Activated CD4-positive, alpha-beta memory T cell treated with anti-CD3 and anti-CD28 coated beads for 36 hours (primary cell): ENCODE measurements around the gene EMC9. TPM values are rescaled to one million over a fixed set of nuclear protein-coding genes. Genes with fewer than 3 reads are reported as not detected.

Source experiments
- CTCF ChIA-PET: fragments of 350-600 bp; sonication (Branson Sonifier 250); formaldehyde crosslinking; loops from one replicate; lab custom pipeline; 2021; ENCODE audit warnings: antibody characterized with exemption, inconsistent platforms; lab: Charles Lee
- POLR2A ChIA-PET: fragments of 350-600 bp; sonication (Branson Sonifier 250); formaldehyde crosslinking; loops from one replicate; lab custom pipeline; 2021; ENCODE audit warnings: antibody characterized with exemption; lab: Charles Lee
- DNase-seq: peaks from one replicate; pipeline ENCODE4 v3.0.0-alpha.2; 2020
- H3K27ac Mint-ChIP-seq: one replicate; pipeline ENCODE4 v1.8.0; 2021; ENCODE audit warnings: mixed read lengths
- H3K27me3 Mint-ChIP-seq: one replicate; pipeline ENCODE4 v1.8.0; 2021; ENCODE audit warnings: mixed read lengths
- H3K36me3 Mint-ChIP-seq: one replicate; pipeline ENCODE4 v1.8.0; 2021; ENCODE audit warnings: mixed read lengths
- H3K4me1 Mint-ChIP-seq: one replicate; pipeline ENCODE4 v1.8.0; 2021; ENCODE audit warnings: low read depth, mixed read lengths
- H3K4me3 Mint-ChIP-seq: one replicate; pipeline ENCODE4 v1.8.0; 2021; ENCODE audit warnings: mild to moderate bottlenecking, mixed read lengths
- H3K9me3 Mint-ChIP-seq: one replicate; pipeline ENCODE4 v1.8.0; 2021; ENCODE audit warnings: mixed read lengths
- intact Hi-C: fragments of 100-400 bp; cut with micrococcal nuclease; formaldehyde crosslinking; loops from one replicate; pipeline ENCODE4 v1.15.1; 2023
- total RNA-seq, 2 experiments: library from RNA; stranded (reverse); gene quantifications; one replicate each; pipeline ENCODE4 v1.2.3, GENCODE V29; 2021

The EMC9 gene
- total RNA-seq, 2 experiments from 2014 or later, result 40.0 to 40.9 TPM

DNA sequence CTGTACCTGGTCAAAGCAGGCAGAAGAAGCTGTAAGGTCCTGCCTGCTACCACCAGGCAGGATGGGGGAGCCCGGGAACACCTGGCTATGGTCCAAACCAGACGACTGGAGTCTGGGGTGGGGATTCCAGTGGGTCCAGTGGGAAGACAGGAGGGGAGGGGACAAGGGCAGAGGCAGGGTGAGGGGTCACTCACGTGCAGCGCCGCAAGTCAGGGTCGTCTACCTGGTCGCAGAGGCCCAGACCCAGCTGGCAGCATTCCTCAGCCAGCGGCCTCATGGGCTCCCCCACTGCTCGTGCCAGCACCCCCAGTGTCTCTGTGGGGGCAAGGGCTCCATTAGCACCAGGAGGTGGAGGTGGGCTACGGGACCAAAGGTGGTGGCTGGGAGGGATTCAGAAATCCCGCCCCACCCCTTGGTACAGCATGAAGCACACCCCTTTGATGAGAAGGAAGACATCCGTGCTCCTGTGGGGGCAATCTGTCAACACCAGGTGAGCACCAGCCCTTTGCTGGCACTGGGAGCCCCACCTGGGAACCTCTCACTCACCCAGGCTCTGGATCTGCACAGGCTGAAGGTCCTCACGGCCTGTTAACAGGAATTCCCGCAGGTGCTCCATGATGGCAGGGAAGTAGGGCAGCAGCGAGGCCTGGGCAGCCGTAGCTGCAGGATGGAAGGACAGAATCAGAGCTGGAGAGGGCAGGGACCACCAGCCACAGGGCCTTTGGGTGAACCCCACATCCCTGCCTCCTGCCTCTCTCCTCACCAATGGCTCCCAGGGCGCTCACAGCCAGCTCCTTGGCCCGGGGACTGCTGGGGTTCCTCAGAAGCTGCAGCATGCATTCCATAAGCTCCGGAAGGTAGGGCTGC lies 42.9 kb upstream of the EMC9 start:
- no peak for DNase-seq
- CTCF ChIA-PET, result interaction anchor here (2.2 kb wide), 1 partner anchor 23 kb away, joined by 13 read pairs; the partner anchor contains the start of gene IRF9
- no peak overlapping the region for H3K4me3 Mint-ChIP-seq
- H3K27me3 Mint-ChIP-seq, result no peaks in the 10 kb centered on the region
- intact Hi-C loops, result no loop called here
- POLR2A ChIA-PET, result interaction anchor here (1.0 to 1.3 kb wide), 2 partner anchors 15 to 22 kb away, joined by 3 read pairs; no protein-coding TSS in a partner anchor
- peaks cover 19% of the 10 kb centered on the region for H3K4me1 Mint-ChIP-seq
- no peak overlapping the region for H3K27ac Mint-ChIP-seq
- no peaks in the 10 kb centered on the region for H3K9me3 Mint-ChIP-seq
- H3K36me3 Mint-ChIP-seq, result peaks cover 35% of the 10 kb centered on the region

DNA sequence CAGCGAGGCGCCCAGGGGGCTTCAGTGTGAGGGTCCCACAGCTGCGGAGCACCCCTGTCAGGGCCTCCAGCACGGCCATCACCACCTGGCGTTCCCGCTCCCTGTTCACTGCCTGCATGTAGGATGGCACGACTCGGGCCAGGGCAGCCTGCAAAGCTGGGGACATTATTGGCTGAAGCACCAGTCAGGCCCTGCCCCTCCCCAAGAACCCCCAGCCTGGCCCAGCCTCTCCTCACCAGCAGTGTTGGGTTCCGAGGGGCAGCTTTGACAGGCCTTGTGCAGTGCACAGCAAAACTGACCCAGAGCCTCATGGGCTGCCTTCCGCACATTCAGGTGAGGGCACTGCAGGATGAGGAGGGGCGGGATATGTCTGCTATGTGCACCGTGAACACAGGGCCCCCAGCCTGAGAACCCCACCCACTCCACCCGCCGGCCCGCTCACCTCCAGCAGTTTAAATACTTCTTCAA lies 41.7 kb upstream of the EMC9 start:
- POLR2A ChIA-PET, result interaction anchor here (0.6 to 1.5 kb wide), 3 partner anchors 18 to 33 kb away, joined by 3 to 5 read pairs (median 3); partner anchors contain the start of gene MDP1
- H3K4me3 Mint-ChIP-seq, result no peak overlapping the region
- peaks cover 15% of the 10 kb centered on the region for H3K4me1 Mint-ChIP-seq
- H3K36me3 Mint-ChIP-seq, result peaks cover 40% of the 10 kb centered on the region
- no peaks in the 10 kb centered on the region for H3K27me3 Mint-ChIP-seq
- H3K9me3 Mint-ChIP-seq, result no peaks in the 10 kb centered on the region
- CTCF ChIA-PET, result no interaction called here
- H3K27ac Mint-ChIP-seq, result no peak overlapping the region
- no peak for DNase-seq
- intact Hi-C loops, result no loop called here

DNA sequence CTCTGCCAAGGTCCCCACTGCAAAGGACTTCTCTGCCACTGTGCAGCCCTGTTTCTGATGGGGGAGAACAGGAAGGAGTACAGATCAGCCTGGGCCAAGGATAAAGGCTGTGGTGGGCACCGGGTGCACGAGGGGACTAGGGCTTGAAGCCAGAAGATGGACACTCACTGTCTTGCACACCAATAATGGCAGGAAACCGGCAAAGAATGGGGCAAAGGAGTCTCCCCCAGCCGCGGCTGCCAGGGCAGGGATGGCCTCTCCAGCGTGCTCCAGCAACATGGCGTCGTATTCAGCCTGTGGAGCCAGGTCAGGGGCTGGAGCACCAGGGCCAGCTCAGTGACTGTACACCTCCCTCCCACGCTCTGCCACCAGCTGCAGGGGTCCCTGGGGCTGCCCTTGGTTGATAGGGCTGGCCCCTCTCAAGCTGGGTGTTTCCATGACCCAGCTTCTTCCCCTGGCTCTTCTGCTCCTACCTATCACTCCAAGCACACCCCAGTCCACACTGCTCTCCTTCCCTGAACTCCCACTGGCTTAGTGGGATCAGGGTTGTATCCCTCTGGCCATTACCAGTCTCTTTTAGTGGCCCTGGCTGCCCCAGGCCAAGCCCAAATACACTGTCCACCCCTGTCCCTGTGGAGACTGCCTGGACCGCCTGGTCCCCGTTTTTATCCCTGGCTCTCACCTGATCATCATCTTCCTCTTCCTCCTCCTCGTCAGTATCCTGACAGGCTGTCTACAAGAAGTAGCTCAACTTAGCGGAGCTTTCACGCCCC lies 40.9 kb upstream of the EMC9 start:
- DNase-seq, result no peak
- Mint-ChIP-seq H3K27me3 (no peaks in the 10 kb centered on the region), H3K4me1 (peaks cover 8% of the 10 kb centered on the region), H3K27ac (no peak overlapping the region), H3K4me3 (no peak overlapping the region), H3K9me3 (no peaks in the 10 kb centered on the region), H3K36me3 (peaks cover 42% of the 10 kb centered on the region)
- POLR2A ChIA-PET, result interaction anchor here (1.4 to 1.5 kb wide), 2 partner anchors 17 to 21 kb away, joined by 3 to 5 read pairs; no protein-coding TSS in a partner anchor
- intact Hi-C loops, result no loop called here
- CTCF ChIA-PET, result no interaction called here

DNA sequence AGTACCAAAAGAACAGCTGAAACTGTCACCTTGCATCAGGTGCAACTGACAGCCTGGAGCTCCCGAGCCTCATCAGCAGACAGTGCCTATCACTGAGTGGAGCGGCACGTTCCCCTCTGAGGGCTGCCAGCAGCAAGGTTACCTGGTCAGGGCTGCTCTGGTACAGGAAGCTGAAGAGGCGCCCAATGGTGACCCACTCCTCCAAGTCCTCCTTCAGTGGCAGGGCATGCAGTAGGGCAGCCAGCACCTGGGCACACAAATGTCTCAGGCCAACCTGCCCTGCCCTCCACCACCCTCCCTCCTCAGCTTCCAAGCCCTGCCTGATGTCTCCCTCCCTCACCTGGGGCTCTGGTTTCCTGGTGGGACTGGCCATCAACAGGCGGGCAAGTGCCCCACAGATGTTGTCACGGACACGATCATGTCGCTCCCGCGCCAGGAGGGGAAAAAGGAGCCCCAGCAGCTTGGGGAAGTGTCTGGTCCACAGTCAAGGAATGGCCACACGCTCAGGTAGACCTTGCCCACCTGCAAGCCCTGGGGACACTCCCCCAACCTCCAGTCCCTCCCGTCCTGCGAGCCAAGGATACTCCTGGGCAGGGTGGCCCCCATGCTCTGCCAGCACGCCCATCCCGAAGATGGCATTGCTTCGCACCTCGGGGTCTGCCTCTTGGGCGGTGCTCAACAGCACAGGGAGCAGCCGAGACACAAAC lies 40.1 kb upstream of the EMC9 start:
- intact Hi-C loops, result no loop called here
- H3K4me1 Mint-ChIP-seq, result peaks cover under 1% of the 10 kb centered on the region
- H3K36me3 Mint-ChIP-seq, result peaks cover 41% of the 10 kb centered on the region
- no peak for DNase-seq
- CTCF ChIA-PET, result interaction anchor here (2.0 to 3.5 kb wide), 2 partner anchors 21 to 123 kb away, joined by 6 to 14 read pairs; partner anchors contain the start of gene IRF9
- no peak overlapping the region for H3K4me3 Mint-ChIP-seq
- H3K27me3 Mint-ChIP-seq, result no peaks in the 10 kb centered on the region
- no peaks in the 10 kb centered on the region for H3K9me3 Mint-ChIP-seq
- POLR2A ChIA-PET, result interaction anchor here (0.9 to 1.5 kb wide), 6 partner anchors 13 to 60 kb away, joined by 3 to 5 read pairs (median 3); partner anchors contain the start of gene TM9SF1
- H3K27ac Mint-ChIP-seq, result no peak overlapping the region

DNA sequence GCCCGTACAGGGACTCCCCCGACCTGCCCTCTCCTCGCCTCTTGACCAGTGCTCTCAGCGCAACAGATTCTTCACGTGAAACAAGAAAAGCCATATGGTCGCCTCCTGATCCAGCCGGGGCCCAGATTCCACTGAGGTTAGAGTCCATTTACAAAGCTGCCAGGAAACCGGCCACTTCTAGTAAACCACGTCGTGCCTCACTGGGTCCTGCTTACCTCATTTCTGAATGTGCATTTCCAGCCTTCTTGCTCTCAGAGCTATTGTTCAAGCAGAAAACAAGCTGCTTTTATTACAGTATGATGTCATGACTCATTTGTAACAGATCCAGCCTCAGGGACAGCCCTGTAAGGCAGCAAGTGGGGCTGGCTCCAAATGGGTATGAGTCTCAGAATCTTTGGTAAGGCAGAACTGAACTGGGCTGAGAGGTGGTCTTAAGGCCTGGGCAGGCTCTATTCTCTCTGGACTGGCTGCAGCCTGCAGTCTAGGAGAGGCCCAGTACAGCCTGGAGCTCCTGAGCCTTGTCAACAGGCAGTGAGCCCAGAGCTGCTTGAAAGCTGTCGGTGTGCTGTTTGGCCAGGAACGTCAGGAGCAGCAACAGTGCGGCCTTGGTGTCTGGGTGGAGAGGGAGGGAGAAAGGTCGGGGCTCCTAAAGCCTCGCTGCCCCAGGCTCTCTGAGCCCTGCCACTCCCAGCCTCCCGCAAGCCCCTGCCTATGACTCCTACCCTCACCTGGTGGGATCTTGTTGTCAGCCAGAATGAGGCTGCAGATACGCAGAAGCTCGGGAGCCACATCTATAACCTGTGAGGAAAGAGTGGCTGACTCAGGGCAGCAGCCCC lies 38.8 kb upstream of the EMC9 start:
- intact Hi-C loops, result no loop called here
- no peak for DNase-seq
- Mint-ChIP-seq H3K4me1 (peaks cover 1% of the 10 kb centered on the region), H3K27me3 (no peaks in the 10 kb centered on the region), H3K27ac (no peak overlapping the region), H3K9me3 (no peaks in the 10 kb centered on the region), H3K4me3 (no peak overlapping the region), H3K36me3 (peaks cover 35% of the 10 kb centered on the region)
- ChIA-PET CTCF (interaction anchor here (0.8 to 3.5 kb wide), 4 partner anchors 9 to 128 kb away, joined by 3 to 14 read pairs (median 5); partner anchors contain the start of genes IPO4 and IRF9), POLR2A (interaction anchor here (0.9 to 1.0 kb wide), 4 partner anchors 15 to 19 kb away, joined by 3 read pairs; partner anchors contain the start of genes IRF9 and TM9SF1)

DNA sequence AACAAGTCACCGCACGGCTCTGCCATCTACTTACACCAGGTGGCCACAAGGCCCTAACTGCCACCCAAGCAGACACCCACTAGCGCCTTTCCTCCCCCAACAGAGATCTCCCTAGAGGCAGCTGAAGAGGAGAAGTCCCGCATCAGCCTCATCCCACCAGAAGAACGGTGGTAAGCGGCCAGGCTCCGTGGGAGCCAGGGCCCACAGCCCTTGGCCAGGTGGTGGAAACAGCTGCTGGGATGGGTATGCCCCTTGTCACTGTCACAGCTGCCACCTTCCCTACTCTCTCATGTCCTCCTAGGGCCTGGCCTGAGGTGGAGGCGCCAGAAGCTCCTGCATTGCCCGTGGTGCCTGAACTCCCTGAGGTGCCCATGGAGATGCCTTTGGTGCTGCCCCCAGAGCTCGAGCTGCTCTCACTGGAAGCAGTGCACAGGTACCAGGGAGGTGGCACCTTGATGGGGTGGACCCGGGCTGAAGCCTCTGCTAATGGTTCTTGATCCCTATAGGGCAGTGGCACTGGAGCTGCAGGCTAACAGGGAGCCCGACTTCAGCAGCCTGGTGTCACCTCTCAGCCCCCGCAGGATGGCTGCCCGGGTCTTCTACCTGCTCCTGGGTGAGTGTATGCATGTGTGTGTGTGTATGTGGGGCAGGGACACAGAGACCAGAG lies 38.0 kb upstream of the EMC9 start:
- no peak for DNase-seq
- Mint-ChIP-seq H3K27ac (peak overlapping the region; percentile 28), H3K9me3 (no peaks in the 10 kb centered on the region), H3K36me3 (peaks cover 35% of the 10 kb centered on the region), H3K4me3 (no peak overlapping the region), H3K4me1 (peaks cover 3% of the 10 kb centered on the region), H3K27me3 (no peaks in the 10 kb centered on the region)
- ChIA-PET CTCF (interaction anchor here (1.1 to 3.5 kb wide), 3 partner anchors 9 to 121 kb away, joined by 3 to 14 read pairs (median 6); partner anchors contain the start of genes IPO4 and IRF9), POLR2A (interaction anchor here (0.6 to 3.5 kb wide), 3 partner anchors 8 to 43 kb away, joined by 3 to 12 read pairs (median 3); partner anchors contain the start of genes IPO4, IRF9 and PSME1)
- intact Hi-C loops, result no loop called here

DNA sequence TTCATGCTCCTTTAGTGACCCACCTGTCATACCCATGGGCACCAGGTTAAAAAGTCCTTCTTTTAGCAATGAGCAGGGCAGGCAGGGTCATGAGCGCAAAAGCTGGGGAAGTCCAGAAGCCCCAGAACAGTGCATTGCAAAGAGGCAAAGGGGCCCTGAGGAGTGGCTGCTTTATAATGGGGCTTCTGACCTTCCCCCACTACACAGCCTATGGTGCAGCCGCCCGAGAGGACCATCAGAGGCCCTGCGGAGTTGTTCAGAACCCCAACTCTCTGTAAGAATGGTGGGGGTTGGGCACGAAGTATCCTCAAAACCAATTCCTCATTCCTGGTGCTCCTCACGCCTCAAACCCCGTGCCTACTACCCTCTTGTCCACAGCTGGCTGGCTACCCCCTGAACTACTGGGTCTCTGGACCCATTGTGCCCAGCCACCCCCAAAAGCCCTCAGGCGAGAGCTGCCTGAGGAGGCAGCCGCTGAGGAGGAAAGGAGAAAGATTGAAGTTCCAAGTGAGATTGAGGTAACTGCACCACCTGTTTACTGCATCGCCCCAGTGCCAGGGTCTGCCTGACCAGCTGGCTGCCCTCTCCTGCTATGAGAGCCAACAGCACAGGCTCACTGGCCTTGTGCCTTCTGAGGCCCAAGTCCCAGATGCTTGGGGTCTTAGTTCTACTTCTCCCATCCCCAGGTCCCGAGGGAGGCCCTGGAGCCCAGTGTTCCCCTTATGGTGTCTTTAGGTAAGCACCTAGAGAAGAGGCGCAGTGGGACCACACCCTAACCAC lies 37.2 kb upstream of the EMC9 start:
- Mint-ChIP-seq H3K9me3 (no peaks in the 10 kb centered on the region), H3K4me3 (no peak overlapping the region), H3K27me3 (no peaks in the 10 kb centered on the region), H3K27ac (peak overlapping the region; percentile 28), H3K36me3 (peaks cover 34% of the 10 kb centered on the region), H3K4me1 (peaks cover 3% of the 10 kb centered on the region)
- ChIA-PET POLR2A (interaction anchor here (0.6 to 3.5 kb wide), 2 partner anchors 9 to 43 kb away, joined by 3 to 12 read pairs; partner anchors contain the start of genes IPO4 and PSME1), CTCF (interaction anchor here (3.5 kb wide), 1 partner anchor 18 kb away, joined by 14 read pairs; the partner anchor contains the start of gene IRF9)
- intact Hi-C loops, result no loop called here
- DNase-seq, result no peak

DNA sequence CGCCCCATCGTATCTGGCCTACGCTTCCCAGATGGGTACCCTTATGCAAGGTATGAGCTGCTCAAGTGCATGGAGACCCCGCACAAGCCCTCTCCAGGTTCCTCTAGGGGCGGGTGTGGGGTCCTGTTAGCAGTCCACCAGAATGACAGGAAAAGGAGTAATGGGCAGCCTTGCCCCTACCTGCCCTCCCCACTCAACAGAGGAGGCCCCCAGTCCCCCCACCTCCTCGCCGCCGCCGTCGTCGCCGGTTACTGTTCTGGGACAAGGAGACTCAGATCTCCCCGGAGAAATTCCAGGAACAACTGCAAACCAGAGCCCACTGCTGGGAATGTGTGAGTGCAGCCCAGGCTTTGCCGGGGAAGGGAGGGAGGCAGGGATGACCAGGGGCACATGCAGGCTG lies 36.5 kb upstream of the EMC9 start:
- peaks cover 30% of the 10 kb centered on the region for H3K36me3 Mint-ChIP-seq
- H3K27me3 Mint-ChIP-seq, result no peaks in the 10 kb centered on the region
- H3K4me3 Mint-ChIP-seq, result no peak overlapping the region
- ChIA-PET POLR2A (interaction anchor here (1.1 to 3.5 kb wide), 2 partner anchors 9 to 16 kb away, joined by 3 to 12 read pairs; partner anchors contain the start of gene IPO4), CTCF (no interaction called here)
- intact Hi-C loops, result no loop called here
- H3K27ac Mint-ChIP-seq, result no peak overlapping the region
- no peaks in the 10 kb centered on the region for H3K9me3 Mint-ChIP-seq
- DNase-seq, result no peak
- peaks cover 3% of the 10 kb centered on the region for H3K4me1 Mint-ChIP-seq

DNA sequence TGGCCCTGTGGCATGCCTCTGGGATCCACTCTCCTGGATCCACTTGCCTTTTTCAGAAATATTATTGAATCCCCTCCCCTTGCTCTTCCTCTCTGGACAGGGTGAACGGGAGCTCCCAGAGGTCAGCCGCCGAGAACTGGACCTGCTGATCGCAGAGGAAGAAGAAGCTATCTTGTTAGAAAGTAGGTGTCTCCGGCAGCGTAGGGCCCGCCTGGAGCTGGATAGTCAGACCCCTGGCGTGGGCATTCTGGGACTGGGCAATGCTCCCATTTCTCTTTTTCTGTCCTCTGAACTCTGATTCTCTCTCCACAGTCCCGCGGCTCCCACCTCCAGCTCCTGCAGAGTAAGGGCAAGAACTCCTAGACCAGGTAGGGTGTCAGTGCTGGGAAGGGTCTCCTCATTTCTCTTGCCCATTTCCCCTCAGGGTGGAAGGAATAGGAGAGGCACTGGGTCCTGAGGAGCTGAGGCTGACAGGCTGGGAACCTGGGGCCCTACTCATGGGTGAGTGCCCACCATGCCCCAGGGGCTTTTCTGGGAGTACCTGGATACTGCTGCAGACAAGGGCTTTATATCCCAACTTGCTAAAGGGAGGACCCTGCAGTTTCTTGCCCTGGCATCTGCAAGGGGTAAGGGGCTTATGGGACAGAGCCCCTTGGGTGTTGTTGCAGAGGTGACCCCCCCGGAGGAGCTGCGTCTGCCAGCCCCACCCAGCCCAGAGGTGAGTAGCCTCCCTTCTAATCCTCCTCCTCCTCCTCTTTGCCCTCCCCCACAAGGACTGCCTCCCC lies 35.8 kb upstream of the EMC9 start:
- H3K27me3 Mint-ChIP-seq, result no peaks in the 10 kb centered on the region
- ChIA-PET CTCF (no interaction called here), POLR2A (interaction anchor here (1.1 to 3.5 kb wide), 2 partner anchors 10 to 15 kb away, joined by 3 to 12 read pairs; partner anchors contain the start of gene IPO4)
- H3K4me3 Mint-ChIP-seq, result no peak overlapping the region
- no peaks in the 10 kb centered on the region for H3K9me3 Mint-ChIP-seq
- no peak for DNase-seq
- peaks cover 4% of the 10 kb centered on the region for H3K4me1 Mint-ChIP-seq
- intact Hi-C loops, result no loop called here
- H3K27ac Mint-ChIP-seq, result no peak overlapping the region
- peaks cover 24% of the 10 kb centered on the region for H3K36me3 Mint-ChIP-seq
